ENCODE data around the gene RNH1. TPM values are rescaled to one million over a fixed set of nuclear protein-coding genes. Genes with fewer than 3 reads are reported as not detected.

Gene RNH1
- polyA plus RNA-seq, 1 donor from 2014 or later = 71.8 TPM

GRCh38 chr11:501001-501682 is 5.9 kb downstream of the RNH1 start:
- Histone ChIP-seq H3K9ac (ENCODE audit: low read length) (no peak overlapping the region), H3K36me3 (ENCODE audit: insufficient read depth, low read length) (peaks cover 7% of the 10 kb centered on the region), H3K27ac (ENCODE audit: low read length) (no peak overlapping the region), H2AFZ (ENCODE audit: low read depth, low read length) (no peak overlapping the region), H3K27me3 (ENCODE audit: insufficient read depth, low read depth, low read length) (no peaks in the 10 kb centered on the region), H3K9me3 (ENCODE audit: low read length) (no peaks in the 10 kb centered on the region), H3K9me2 (ENCODE audit: insufficient read depth, low read length) (no peaks in the 10 kb centered on the region), H3K79me2 (replicated peaks; ENCODE audit: insufficient read depth, low read length) (peaks cover 9% of the 10 kb centered on the region), H3F3A (ENCODE audit: insufficient read depth, low read length, poor library complexity, severe bottlenecking) (no peaks in the 10 kb centered on the region), H3K4me2 (ENCODE audit: low read length) (no peak overlapping the region), H4K20me1 (ENCODE audit: insufficient read depth) (no peaks in the 10 kb centered on the region), H3K4me3 (ENCODE audit: low read length) (no peak overlapping the region)
- no peak for TF ChIP-seq MXI1 (conservative IDR thresholded peaks at IDR 0.05; ENCODE audit: poor library complexity, severe bottlenecking)
- no peak for TF ChIP-seq SMC3 (conservative IDR thresholded peaks at IDR 0.05; ENCODE audit: poor library complexity)
- TF ChIP-seq TAF1 (IDR thresholded peaks at IDR 0.05; ENCODE audit: low read depth) = no peak
- TF ChIP-seq EP300 (conservative IDR thresholded peaks at IDR 0.05; ENCODE audit: poor library complexity, severe bottlenecking) = no peak

GRCh38 chr11:499201-500076 is 7.6 kb downstream of the RNH1 start:
- H3K4me2 ChIP-seq (ENCODE audit: low read length) = no peak overlapping the region
- no peak overlapping the region for H2AFZ ChIP-seq (ENCODE audit: low read depth, low read length)
- H3K79me2 ChIP-seq (replicated peaks; ENCODE audit: insufficient read depth, low read length) = no peaks in the 10 kb centered on the region
- peaks cover 7% of the 10 kb centered on the region for H3K36me3 ChIP-seq (ENCODE audit: insufficient read depth, low read length)
- no peaks in the 10 kb centered on the region for H4K20me1 ChIP-seq (ENCODE audit: insufficient read depth)
- no peak overlapping the region for H3K9ac ChIP-seq (ENCODE audit: low read length)
- TF ChIP-seq CTCF (IDR thresholded peaks at IDR 0.05; ENCODE audit: poor library complexity, severe bottlenecking) = no peak
- no peak for TF ChIP-seq POLR2AphosphoS5 (IDR thresholded peaks at IDR 0.05)
- TF ChIP-seq EP300 (conservative IDR thresholded peaks at IDR 0.05; ENCODE audit: poor library complexity, severe bottlenecking) = no peak
- no peak for TF ChIP-seq RAD21 (conservative IDR thresholded peaks at IDR 0.05)
- H3F3A ChIP-seq (ENCODE audit: insufficient read depth, low read length, poor library complexity, severe bottlenecking) = no peaks in the 10 kb centered on the region
- H3K4me3 ChIP-seq (ENCODE audit: low read length) = no peak overlapping the region
- H3K27me3 ChIP-seq (ENCODE audit: insufficient read depth, low read depth, low read length) = no peaks in the 10 kb centered on the region
- no peak overlapping the region for H3K27ac ChIP-seq (ENCODE audit: low read length)
- no peaks in the 10 kb centered on the region for H3K9me2 ChIP-seq (ENCODE audit: insufficient read depth, low read length)
- no peaks in the 10 kb centered on the region for H3K9me3 ChIP-seq (ENCODE audit: low read length)

GRCh38 chr11:498297-499181 is 8.5 kb downstream of the RNH1 start:
- Histone ChIP-seq H3K9me3 (ENCODE audit: low read length) (no peaks in the 10 kb centered on the region), H4K20me1 (ENCODE audit: insufficient read depth) (no peaks in the 10 kb centered on the region), H3K79me2 (replicated peaks; ENCODE audit: insufficient read depth, low read length) (no peaks in the 10 kb centered on the region), H3K36me3 (ENCODE audit: insufficient read depth, low read length) (peaks cover 7% of the 10 kb centered on the region), H3K27me3 (ENCODE audit: insufficient read depth, low read depth, low read length) (no peaks in the 10 kb centered on the region), H3K9me2 (ENCODE audit: insufficient read depth, low read length) (no peaks in the 10 kb centered on the region), H3K27ac (ENCODE audit: low read length) (no peak overlapping the region), H3F3A (ENCODE audit: insufficient read depth, low read length, poor library complexity, severe bottlenecking) (no peaks in the 10 kb centered on the region), H2AFZ (ENCODE audit: low read depth, low read length) (no peak overlapping the region), H3K4me2 (ENCODE audit: low read length) (no peak overlapping the region), H3K4me3 (ENCODE audit: low read length) (no peak overlapping the region), H3K9ac (ENCODE audit: low read length) (no peak overlapping the region)
- TF ChIP-seq TAF1 (IDR thresholded peaks at IDR 0.05; ENCODE audit: low read depth) (no peak), MXI1 (conservative IDR thresholded peaks at IDR 0.05; ENCODE audit: poor library complexity, severe bottlenecking) (no peak), CTCF (IDR thresholded peaks at IDR 0.05; ENCODE audit: poor library complexity, severe bottlenecking) (no peak), EZH2 (IDR thresholded peaks at IDR 0.05; ENCODE audit: borderline replicate concordance, insufficient read depth, low read length, poor library complexity, severe bottlenecking) (no peak), RAD21 (conservative IDR thresholded peaks at IDR 0.05) (no peak), REST (IDR thresholded peaks at IDR 0.05; ENCODE audit: borderline replicate concordance) (no peak), EP300 (conservative IDR thresholded peaks at IDR 0.05; ENCODE audit: poor library complexity, severe bottlenecking) (no peak), POLR2AphosphoS5 (IDR thresholded peaks at IDR 0.05) (no peak)

Data from neural cell (in vitro differentiated cells).